Activated CD4-positive, alpha-beta memory T cell treated with anti-CD3 and anti-CD28 coated beads for 36 hours (primary cell): ENCODE results near the gene PRSS2. TPM values are rescaled to one million over a fixed set of nuclear protein-coding genes. Genes with fewer than 3 reads are reported as not detected.

ENCODE experiments used
- CTCF ChIA-PET: fragments of 350-600 bp; sonication (Branson Sonifier 250); formaldehyde crosslinking; loops from one replicate; lab custom pipeline; 2021; ENCODE audit warnings: antibody characterized with exemption, inconsistent platforms; lab: Charles Lee
- POLR2A ChIA-PET: fragments of 350-600 bp; sonication (Branson Sonifier 250); formaldehyde crosslinking; loops from one replicate; lab custom pipeline; 2021; ENCODE audit warnings: antibody characterized with exemption; lab: Charles Lee
- DNase-seq: peaks from one replicate; pipeline ENCODE4 v3.0.0-alpha.2; 2020
- H3K27ac Mint-ChIP-seq: one replicate; pipeline ENCODE4 v1.8.0; 2021; ENCODE audit warnings: mixed read lengths
- H3K27me3 Mint-ChIP-seq: one replicate; pipeline ENCODE4 v1.8.0; 2021; ENCODE audit warnings: mixed read lengths
- H3K36me3 Mint-ChIP-seq: one replicate; pipeline ENCODE4 v1.8.0; 2021; ENCODE audit warnings: mixed read lengths
- H3K4me1 Mint-ChIP-seq: one replicate; pipeline ENCODE4 v1.8.0; 2021; ENCODE audit warnings: low read depth, mixed read lengths
- H3K4me3 Mint-ChIP-seq: one replicate; pipeline ENCODE4 v1.8.0; 2021; ENCODE audit warnings: mild to moderate bottlenecking, mixed read lengths
- H3K9me3 Mint-ChIP-seq: one replicate; pipeline ENCODE4 v1.8.0; 2021; ENCODE audit warnings: mixed read lengths
- intact Hi-C: fragments of 100-400 bp; cut with micrococcal nuclease; formaldehyde crosslinking; loops from one replicate; pipeline ENCODE4 v1.15.1; 2023
- total RNA-seq, 2 experiments: library from RNA; stranded (reverse); gene quantifications; one replicate each; pipeline ENCODE4 v1.2.3, GENCODE V29; 2021

Gene PRSS2
- total RNA-seq, 2 experiments from 2014 or later: not detected

- peak overlapping the region; percentile 100 for H3K4me3 Mint-ChIP-seq
- H3K4me1 Mint-ChIP-seq: peaks cover 65% of the 10 kb centered on the region
- DNase-seq: no peak
- H3K27me3 Mint-ChIP-seq: no peaks in the 10 kb centered on the region
- peaks cover 79% of the 10 kb centered on the region for H3K36me3 Mint-ChIP-seq
- CTCF ChIA-PET: interaction anchor here (1.1 to 20.0 kb wide), 6 partner anchors 10 to 264 kb away, joined by 3 to 390 read pairs (median 11); no protein-coding TSS in a partner anchor
- peak overlapping the region; percentile 100 for H3K27ac Mint-ChIP-seq
- intact Hi-C loops: loop anchor here (1.0 kb wide), 2 partner anchors 8 to 13 kb away; no protein-coding TSS in a partner anchor
- POLR2A ChIA-PET: interaction anchor here (0.6 to 17.9 kb wide), 13 partner anchors 10 to 454 kb away, joined by 3 to 517 read pairs (median 4); no protein-coding TSS in a partner anchor
- no peaks in the 10 kb centered on the region for H3K9me3 Mint-ChIP-seq
Observed at GRCh38 chr7:142798451-142799436, 28.0 kb downstream of the PRSS2 start.

GRCh38 chr7:142799437-142799835 lies 28.7 kb downstream of the PRSS2 start:
- Mint-ChIP-seq H3K27me3 (no peaks in the 10 kb centered on the region), H3K4me1 (peaks cover 65% of the 10 kb centered on the region), H3K9me3 (no peaks in the 10 kb centered on the region), H3K27ac (peak overlapping the region; percentile 100), H3K4me3 (peak overlapping the region; percentile 100), H3K36me3 (peaks cover 75% of the 10 kb centered on the region)
- POLR2A ChIA-PET: interaction anchor here (0.7 to 17.9 kb wide), 5 partner anchors 9 to 454 kb away, joined by 4 to 517 read pairs (median 16); no protein-coding TSS in a partner anchor
- no peak for DNase-seq
- intact Hi-C loops: no loop called here
- CTCF ChIA-PET: interaction anchor here (1.1 to 20.0 kb wide), 6 partner anchors 11 to 339 kb away, joined by 3 to 390 read pairs (median 11); no protein-coding TSS in a partner anchor

GRCh38 chr7:142800088-142800487 lies 29.3 kb downstream of the PRSS2 start:
- intact Hi-C loops: loop anchor here (1.0 to 10.0 kb wide), 3 partner anchors 8 to 1245 kb away; partner anchors contain the start of genes AGK and TAS2R38
- Mint-ChIP-seq H3K36me3 (peaks cover 82% of the 10 kb centered on the region), H3K4me1 (peaks cover 66% of the 10 kb centered on the region), H3K9me3 (no peaks in the 10 kb centered on the region), H3K27me3 (no peaks in the 10 kb centered on the region), H3K4me3 (peak overlapping the region; percentile 100), H3K27ac (peak overlapping the region; percentile 100)
- no peak for DNase-seq
- ChIA-PET POLR2A (interaction anchor here (2.0 to 17.9 kb wide), 3 partner anchors 9 to 455 kb away, joined by 6 to 517 read pairs (median 195); no protein-coding TSS in a partner anchor), CTCF (interaction anchor here (1.1 to 20.0 kb wide), 3 partner anchors 10 to 340 kb away, joined by 4 to 390 read pairs (median 17); no protein-coding TSS in a partner anchor)

DNA sequence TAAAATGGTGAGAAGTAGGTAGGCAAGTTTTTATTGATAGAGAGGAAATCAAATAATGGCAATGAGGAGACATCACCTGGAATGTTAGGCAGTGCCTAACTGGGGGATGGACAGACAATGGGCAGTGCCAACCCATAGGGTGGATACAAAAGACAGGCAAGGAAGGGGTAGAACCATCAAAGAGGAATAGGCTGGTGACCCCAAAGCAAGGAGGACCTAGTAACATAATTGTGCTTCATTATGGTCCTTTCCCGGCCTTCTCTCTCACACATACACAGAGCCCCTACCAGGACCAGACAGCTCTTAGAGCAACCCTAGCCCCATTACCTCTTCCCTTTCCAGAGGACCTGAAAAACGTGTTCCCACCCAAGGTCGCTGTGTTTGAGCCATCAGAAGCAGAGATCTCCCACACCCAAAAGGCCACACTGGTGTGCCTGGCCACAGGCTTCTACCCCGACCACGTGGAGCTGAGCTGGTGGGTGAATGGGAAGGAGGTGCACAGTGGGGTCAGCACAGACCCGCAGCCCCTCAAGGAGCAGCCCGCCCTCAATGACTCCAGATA lies 30.0 kb downstream of the PRSS2 start:
- DNase-seq: no peak
- ChIA-PET CTCF (interaction anchor here (0.9 to 20.0 kb wide), 4 partner anchors 9 to 481 kb away, joined by 3 to 390 read pairs (median 4); no protein-coding TSS in a partner anchor), POLR2A (interaction anchor here (0.6 to 17.9 kb wide), 3 partner anchors 8 to 164 kb away, joined by 3 to 517 read pairs (median 195); no protein-coding TSS in a partner anchor)
- H3K36me3 Mint-ChIP-seq: peaks cover 79% of the 10 kb centered on the region
- peaks cover 68% of the 10 kb centered on the region for H3K4me1 Mint-ChIP-seq
- H3K27ac Mint-ChIP-seq: peak overlapping the region; percentile 100
- no peaks in the 10 kb centered on the region for H3K27me3 Mint-ChIP-seq
- intact Hi-C loops: loop anchor here (1.0 to 10.0 kb wide), 3 partner anchors 8 to 1246 kb away; partner anchors contain the start of genes AGK and TAS2R38
- no peaks in the 10 kb centered on the region for H3K9me3 Mint-ChIP-seq
- peak overlapping the region; percentile 100 for H3K4me3 Mint-ChIP-seq

- H3K36me3 Mint-ChIP-seq: peaks cover 73% of the 10 kb centered on the region
- POLR2A ChIA-PET: interaction anchor here (7.9 to 17.9 kb wide), 2 partner anchors 7 to 15 kb away, joined by 195 to 517 read pairs; no protein-coding TSS in a partner anchor
Observed at GRCh38 chr7:142801601-142802295, 31.0 kb downstream of the PRSS2 start.

DNA sequence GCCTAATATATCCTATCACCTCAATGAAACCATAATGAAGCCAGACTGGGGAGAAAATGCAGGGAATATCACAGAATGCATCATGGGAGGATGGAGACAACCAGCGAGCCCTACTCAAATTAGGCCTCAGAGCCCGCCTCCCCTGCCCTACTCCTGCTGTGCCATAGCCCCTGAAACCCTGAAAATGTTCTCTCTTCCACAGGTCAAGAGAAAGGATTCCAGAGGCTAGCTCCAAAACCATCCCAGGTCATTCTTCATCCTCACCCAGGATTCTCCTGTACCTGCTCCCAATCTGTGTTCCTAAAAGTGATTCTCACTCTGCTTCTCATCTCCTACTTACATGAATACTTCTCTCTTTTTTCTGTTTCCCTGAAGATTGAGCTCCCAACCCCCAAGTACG lies 31.5 kb downstream of the PRSS2 start:
- POLR2A ChIA-PET: no interaction called here
- no peak for DNase-seq
- Mint-ChIP-seq H3K27me3 (no peaks in the 10 kb centered on the region), H3K9me3 (no peaks in the 10 kb centered on the region), H3K4me1 (peaks cover 83% of the 10 kb centered on the region), H3K27ac (peak overlapping the region; percentile 100), H3K36me3 (peaks cover 70% of the 10 kb centered on the region), H3K4me3 (peak overlapping the region; percentile 100)
- CTCF ChIA-PET: interaction anchor here (1.0 kb wide), 1 partner anchor 8 kb away, joined by 3 read pairs; no protein-coding TSS in a partner anchor
- intact Hi-C loops: loop anchor here (10.0 kb wide), 2 partner anchors 828 to 1248 kb away; partner anchors contain the start of genes AGK and TAS2R38

More at GRCh38 chr7:142801601-142802295, 31.0 kb downstream of the PRSS2 start:
- H3K9me3 Mint-ChIP-seq: no peaks in the 10 kb centered on the region
- peak overlapping the region; percentile 100 for H3K4me3 Mint-ChIP-seq
- intact Hi-C loops: loop anchor here (10.0 kb wide), 2 partner anchors 827 to 1247 kb away; partner anchors contain the start of genes AGK and TAS2R38
- peaks cover 78% of the 10 kb centered on the region for H3K4me1 Mint-ChIP-seq
- no peak for DNase-seq
- no peaks in the 10 kb centered on the region for H3K27me3 Mint-ChIP-seq
- CTCF ChIA-PET: interaction anchor here (0.9 to 20.0 kb wide), 4 partner anchors 8 to 482 kb away, joined by 3 to 390 read pairs (median 3); no protein-coding TSS in a partner anchor
- peak overlapping the region; percentile 100 for H3K27ac Mint-ChIP-seq

DNA sequence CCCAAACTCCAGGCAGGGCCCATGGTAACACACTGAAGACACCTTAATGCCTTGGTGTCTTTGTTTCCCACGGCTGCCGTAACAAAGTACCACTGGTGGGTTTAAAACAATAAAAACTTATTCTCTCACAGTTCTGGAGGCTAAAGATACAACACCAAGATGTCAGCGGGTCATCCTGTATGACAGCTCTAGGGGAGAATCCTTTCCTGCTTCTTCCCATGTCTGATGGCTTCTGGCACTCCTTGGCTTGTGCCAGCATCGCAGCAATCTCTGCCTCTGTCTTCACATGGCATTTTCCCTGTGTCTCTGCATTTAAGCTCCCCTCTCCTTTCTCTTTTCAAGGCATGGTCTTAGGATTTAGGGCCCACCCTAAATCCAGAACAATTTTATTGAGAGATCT lies 33.1 kb downstream of the PRSS2 start:
- H3K36me3 Mint-ChIP-seq: peaks cover 54% of the 10 kb centered on the region
- peak overlapping the region; percentile 35 for H3K4me3 Mint-ChIP-seq
- H3K4me1 Mint-ChIP-seq: peaks cover 96% of the 10 kb centered on the region
- H3K9me3 Mint-ChIP-seq: no peaks in the 10 kb centered on the region
- intact Hi-C loops: loop anchor here (10.0 kb wide), 2 partner anchors 829 to 1249 kb away; partner anchors contain the start of genes AGK and TAS2R38
- ChIA-PET CTCF (no interaction called here), POLR2A (interaction anchor here (0.9 to 10.8 kb wide), 2 partner anchors 11 to 188 kb away, joined by 3 to 517 read pairs; no protein-coding TSS in a partner anchor)
- H3K27ac Mint-ChIP-seq: peak overlapping the region; percentile 100
- no peaks in the 10 kb centered on the region for H3K27me3 Mint-ChIP-seq
- no peak for DNase-seq

GRCh38 chr7:142804728-142805207 lies 34.0 kb downstream of the PRSS2 start:
- DNase-seq: peak; percentile 62
- POLR2A ChIA-PET: interaction anchor here (10.8 kb wide), 1 partner anchor 12 kb away, joined by 517 read pairs; no protein-coding TSS in a partner anchor

DNA sequence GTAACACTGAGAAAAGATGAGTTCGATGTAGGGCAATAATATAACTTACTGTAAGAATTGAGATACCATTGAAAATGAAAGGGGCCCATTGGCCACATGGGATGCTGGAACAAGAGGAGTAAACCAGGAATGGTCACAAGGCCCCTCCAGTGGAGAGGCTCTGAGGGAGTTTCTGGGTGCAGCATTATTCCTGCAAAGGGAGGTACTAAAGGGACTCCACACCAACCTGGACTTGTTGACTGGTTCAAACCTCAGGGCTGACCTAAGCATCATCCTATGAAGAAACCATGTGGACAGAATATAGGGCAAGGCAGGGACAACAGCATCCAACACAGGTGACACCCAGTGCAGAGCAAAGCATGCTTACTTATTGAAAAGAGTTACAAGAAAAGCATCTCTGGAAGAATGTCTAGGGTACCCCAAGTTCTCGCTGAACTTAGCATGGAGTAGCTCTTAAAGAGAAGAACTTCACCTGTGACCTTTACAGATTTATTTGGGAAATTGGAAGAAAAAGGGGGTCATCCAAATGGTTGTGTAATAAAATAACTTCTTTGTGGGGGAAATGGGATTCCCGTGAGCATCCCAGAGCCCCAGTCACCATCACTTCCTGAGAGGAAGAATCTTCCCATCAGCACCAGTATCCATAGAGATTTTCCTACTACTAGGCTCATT lies 34.7 kb downstream of the PRSS2 start:
- CTCF ChIA-PET: interaction anchor here (0.5 to 11.6 kb wide), 4 partner anchors 14 to 435 kb away, joined by 3 to 390 read pairs (median 3); no protein-coding TSS in a partner anchor

More at GRCh38 chr7:142804728-142805207, 34.0 kb downstream of the PRSS2 start:
- Mint-ChIP-seq H3K4me1 (peaks cover 98% of the 10 kb centered on the region), H3K27ac (peak overlapping the region; percentile 100), H3K27me3 (no peaks in the 10 kb centered on the region), H3K36me3 (peaks cover 45% of the 10 kb centered on the region), H3K4me3 (peak overlapping the region; percentile 35), H3K9me3 (no peaks in the 10 kb centered on the region)
- intact Hi-C loops: loop anchor here (5.0 to 10.0 kb wide), 5 partner anchors 307 to 1250 kb away; partner anchors contain the start of genes AGK, TAS2R38 and ZYX
- CTCF ChIA-PET: interaction anchor here (11.6 kb wide), 1 partner anchor 13 kb away, joined by 390 read pairs; no protein-coding TSS in a partner anchor

More for the DNA sequence above, 34.7 kb downstream of the PRSS2 start:
- Mint-ChIP-seq H3K9me3 (no peaks in the 10 kb centered on the region), H3K4me3 (peak overlapping the region; percentile 35), H3K4me1 (peaks cover 98% of the 10 kb centered on the region), H3K27ac (peak overlapping the region; percentile 100), H3K27me3 (no peaks in the 10 kb centered on the region), H3K36me3 (peaks cover 38% of the 10 kb centered on the region)
- intact Hi-C loops: loop anchor here (1.0 to 10.0 kb wide), 6 partner anchors 222 to 1251 kb away; partner anchors contain the start of genes AGK, TAS2R38 and ZYX
- no peak for DNase-seq
- POLR2A ChIA-PET: interaction anchor here (10.8 kb wide), 1 partner anchor 12 kb away, joined by 517 read pairs; no protein-coding TSS in a partner anchor
